Measurements from ENCODE around the gene BAHD1.

BAHD1 gene

DNA sequence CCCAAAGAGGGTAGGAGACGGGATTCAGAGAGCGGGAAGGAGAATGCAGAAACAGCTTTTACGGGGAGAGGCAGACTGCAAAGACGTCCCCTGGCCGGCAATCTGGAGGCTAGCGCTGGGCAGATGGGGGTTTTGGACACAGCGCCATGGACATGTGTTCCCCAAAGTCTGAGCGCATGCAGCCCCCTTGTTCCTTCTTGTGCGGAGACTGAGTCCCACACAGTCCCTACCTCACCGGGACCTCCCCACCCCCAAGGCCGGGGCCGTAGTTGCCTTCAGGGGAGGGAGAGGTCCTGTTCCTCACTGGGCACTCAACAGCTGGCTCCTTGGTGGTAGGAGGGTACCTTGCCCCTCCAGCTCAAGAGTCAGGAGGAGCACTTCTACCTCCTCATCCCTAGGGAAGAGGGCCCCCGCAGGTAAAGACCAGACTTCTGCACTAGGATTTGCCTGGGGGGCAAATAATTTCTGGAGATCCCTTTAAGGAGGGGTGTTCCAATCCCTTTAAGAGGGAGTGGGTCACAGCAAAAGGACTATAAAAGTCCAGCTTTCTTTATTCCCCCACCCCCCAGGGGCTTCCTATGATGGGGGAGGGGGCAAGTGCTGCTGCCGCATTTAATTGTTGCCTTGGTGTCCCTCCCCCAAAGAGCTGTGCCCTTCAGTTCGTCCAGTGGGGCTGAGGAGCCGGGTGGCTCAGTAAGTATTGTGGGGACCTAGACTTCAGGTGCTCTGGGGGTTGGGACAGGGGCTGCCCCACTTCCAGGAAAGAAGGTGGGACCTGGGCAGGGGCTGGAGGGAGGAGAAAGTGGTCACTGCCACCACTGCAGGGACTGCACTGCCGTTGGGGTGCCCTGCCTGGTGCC lies 3.6 kb upstream of the BAHD1 start:
- H3K4me1 ChIP-seq (ENCODE audit: insufficient read depth, insufficient read length): peaks cover 16% of the 10 kb centered on the region
- H3K27me3 ChIP-seq (ENCODE audit: insufficient read depth, insufficient read length): peaks cover 21% of the 10 kb centered on the region
- peak overlapping the region; percentile 83 for H3K9ac ChIP-seq (ENCODE audit: insufficient read length, low read depth)
- TF ChIP-seq YY1 (IDR thresholded peaks at IDR 0.05; ENCODE audit: insufficient read depth, insufficient read length) (no peak), SUZ12 (IDR thresholded peaks at IDR 0.05; ENCODE audit: extremely low read depth, insufficient read depth, insufficient read length) (no peak), ZNF274 (IDR thresholded peaks at IDR 0.05; ENCODE audit: low read depth, low read length) (no peak)
- peak overlapping the region; percentile 53 for H3K4me3 ChIP-seq (ENCODE audit: insufficient read length, low read depth)
- DNase-seq (ENCODE audit: low read depth, low spot score): no peak
- H3K36me3 ChIP-seq (ENCODE audit: insufficient read depth, insufficient read length, low read length): no peaks in the 10 kb centered on the region
- no peaks in the 10 kb centered on the region for H3K9me3 ChIP-seq (ENCODE audit: insufficient read depth, low read length)

DNA sequence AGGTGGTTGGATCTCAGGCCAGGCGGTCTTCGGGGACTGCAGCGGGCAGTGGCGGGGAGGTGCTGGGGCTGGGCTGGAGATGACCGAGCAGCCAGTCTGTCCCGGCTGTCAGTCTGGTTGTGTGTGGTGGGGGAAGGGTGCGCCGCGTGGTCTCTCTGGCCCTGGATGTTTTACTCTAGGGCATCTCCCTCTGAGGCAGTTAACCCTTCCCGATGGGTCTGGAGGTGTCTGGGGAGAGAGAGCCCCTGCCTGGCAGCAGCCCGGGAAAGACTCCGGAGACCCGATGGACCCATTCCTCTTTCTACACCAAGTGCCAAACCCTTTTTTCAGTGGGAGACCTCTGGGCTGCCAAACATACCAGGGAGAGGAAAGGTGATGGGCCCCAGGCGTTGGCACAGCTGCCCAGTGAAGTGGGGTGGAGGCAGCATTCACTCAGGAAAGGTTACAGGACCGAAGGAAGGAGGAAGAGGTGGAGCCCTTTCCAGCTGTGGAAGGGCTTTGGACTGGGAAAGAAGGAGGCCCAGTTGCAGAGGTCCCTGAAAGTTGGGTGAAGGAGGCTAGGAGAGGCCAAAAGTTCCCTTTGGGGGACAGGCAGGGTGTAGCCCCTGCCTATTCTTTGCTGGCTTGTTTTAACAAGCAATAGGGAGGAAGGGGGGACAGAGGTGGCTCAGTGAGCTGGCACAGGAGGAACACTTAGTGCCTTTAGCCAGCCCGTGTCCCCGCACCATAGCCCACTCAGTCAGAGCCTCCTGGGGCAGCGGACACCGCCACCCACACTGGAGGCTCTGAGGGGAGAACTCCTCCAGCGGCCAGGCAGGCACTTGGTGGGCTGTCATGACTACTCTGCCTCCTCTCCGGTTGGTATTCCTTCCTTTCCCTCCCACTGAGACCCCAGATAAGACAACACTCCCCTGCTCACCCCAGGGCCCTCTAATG lies 2.7 kb upstream of the BAHD1 start:
- Histone ChIP-seq H3K36me3 (ENCODE audit: insufficient read depth, insufficient read length, low read length) (peaks cover 3% of the 10 kb centered on the region), H3K9ac (ENCODE audit: insufficient read length, low read depth) (peak overlapping the region; percentile 92), H3K4me3 (ENCODE audit: insufficient read length, low read depth) (peak overlapping the region; percentile 53), H3K4me1 (ENCODE audit: insufficient read depth, insufficient read length) (peaks cover 19% of the 10 kb centered on the region), H3K9me3 (ENCODE audit: insufficient read depth, low read length) (no peaks in the 10 kb centered on the region), H3K27me3 (ENCODE audit: insufficient read depth, insufficient read length) (peaks cover 21% of the 10 kb centered on the region)
- TF ChIP-seq SUZ12 (IDR thresholded peaks at IDR 0.05; ENCODE audit: extremely low read depth, insufficient read depth, insufficient read length): no peak
- DNase-seq (ENCODE audit: low read depth, low spot score): no peak

- Histone ChIP-seq H3K9me3 (ENCODE audit: insufficient read depth, low read length) (no peaks in the 10 kb centered on the region), H3K27me3 (ENCODE audit: insufficient read depth, insufficient read length) (peaks cover 21% of the 10 kb centered on the region), H3K9ac (ENCODE audit: insufficient read length, low read depth) (peak overlapping the region; percentile 92), H3K4me1 (ENCODE audit: insufficient read depth, insufficient read length) (peaks cover 22% of the 10 kb centered on the region), H3K4me3 (ENCODE audit: insufficient read length, low read depth) (peak overlapping the region; percentile 75), H3K36me3 (ENCODE audit: insufficient read depth, insufficient read length, low read length) (peaks cover 4% of the 10 kb centered on the region)
- DNase-seq (ENCODE audit: low read depth, low spot score): no peak
- TF ChIP-seq SUZ12 (IDR thresholded peaks at IDR 0.05; ENCODE audit: extremely low read depth, insufficient read depth, insufficient read length) (no peak), ZNF274 (IDR thresholded peaks at IDR 0.05; ENCODE audit: low read depth, low read length) (no peak), YY1 (IDR thresholded peaks at IDR 0.05; ENCODE audit: insufficient read depth, insufficient read length) (no peak)
Measured at GRCh38 chr15:40438712-40439111, 2.0 kb upstream of the BAHD1 start.

DNA sequence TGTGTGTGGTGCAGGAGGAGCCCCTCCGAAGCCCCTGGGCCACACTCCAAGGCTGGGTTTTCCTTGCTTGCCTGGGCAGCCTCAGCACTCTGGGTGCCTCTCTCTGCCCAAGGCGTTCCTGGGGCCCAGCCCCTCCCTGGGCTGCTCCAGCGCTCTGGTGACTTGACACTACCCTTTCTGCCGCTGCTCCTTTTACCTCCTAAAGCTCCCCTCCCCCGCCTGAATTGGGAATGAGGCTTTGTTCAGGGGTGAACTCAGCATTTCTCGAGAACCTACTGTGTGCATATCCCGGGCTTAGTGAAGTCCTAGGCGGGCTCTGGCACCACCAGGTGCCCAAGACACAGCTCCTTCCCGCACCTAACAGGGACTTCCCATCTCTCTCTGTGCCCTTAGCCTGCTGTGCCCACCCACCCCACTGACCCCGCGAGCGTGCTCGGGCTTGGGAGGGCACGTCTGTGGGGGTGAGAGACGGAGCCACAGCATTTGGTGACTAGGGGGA lies 1.2 kb upstream of the BAHD1 start:
- TF ChIP-seq YY1 (IDR thresholded peaks at IDR 0.05; ENCODE audit: insufficient read depth, insufficient read length): no peak
- TF ChIP-seq SUZ12 (IDR thresholded peaks at IDR 0.05; ENCODE audit: extremely low read depth, insufficient read depth, insufficient read length): no peak
- TF ChIP-seq ZNF274 (IDR thresholded peaks at IDR 0.05; ENCODE audit: low read depth, low read length): no peak
- Histone ChIP-seq H3K9ac (ENCODE audit: insufficient read length, low read depth) (peak overlapping the region; percentile 92), H3K27me3 (ENCODE audit: insufficient read depth, insufficient read length) (peaks cover 21% of the 10 kb centered on the region), H3K9me3 (ENCODE audit: insufficient read depth, low read length) (no peaks in the 10 kb centered on the region), H3K4me3 (ENCODE audit: insufficient read length, low read depth) (peak overlapping the region; percentile 75), H3K4me1 (ENCODE audit: insufficient read depth, insufficient read length) (peaks cover 22% of the 10 kb centered on the region), H3K36me3 (ENCODE audit: insufficient read depth, insufficient read length, low read length) (peaks cover 4% of the 10 kb centered on the region)
- DNase-seq (ENCODE audit: low read depth, low spot score): peak; percentile 58

DNA sequence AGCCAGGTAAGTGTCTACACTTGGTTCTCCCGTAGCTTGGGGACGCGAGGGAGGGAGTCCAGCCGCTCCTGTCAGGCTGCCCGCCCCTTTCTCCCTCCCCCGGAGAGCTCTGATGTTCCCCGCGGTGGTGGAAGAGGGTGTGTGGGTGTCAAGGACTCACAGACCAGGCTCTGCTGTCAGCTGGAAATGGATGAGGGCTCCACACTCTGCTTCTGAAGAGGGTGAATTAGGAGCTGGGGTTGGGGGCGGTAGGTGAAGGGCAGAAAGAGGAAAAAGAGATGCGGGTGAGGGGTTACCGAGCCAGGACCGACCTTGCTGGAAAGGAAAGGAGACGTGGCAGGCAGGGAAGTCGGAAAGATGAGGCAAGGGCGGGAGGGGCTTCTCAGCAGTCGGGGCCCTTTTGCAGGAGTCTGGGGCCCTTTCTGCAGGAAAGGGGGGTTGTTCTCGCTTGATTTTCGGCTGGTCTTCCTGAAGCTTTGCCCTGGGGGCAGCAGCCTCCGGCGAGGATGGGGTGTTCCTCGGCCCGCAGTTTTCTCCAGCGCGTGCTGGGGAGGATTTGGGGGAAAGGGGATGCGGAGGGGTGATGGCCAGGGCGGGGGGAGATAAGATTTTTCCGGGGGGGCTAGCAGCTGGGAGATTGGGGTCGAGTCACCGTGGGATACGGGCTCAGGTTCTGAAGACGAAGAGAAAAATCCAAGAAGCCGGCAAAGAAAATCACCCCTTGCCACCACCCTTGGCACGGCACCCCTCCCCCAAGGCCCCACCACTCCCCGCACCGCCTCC lies 602 bp upstream of the BAHD1 start:
- no peak for TF ChIP-seq YY1 (IDR thresholded peaks at IDR 0.05; ENCODE audit: insufficient read depth, insufficient read length)
- Histone ChIP-seq H3K27me3 (ENCODE audit: insufficient read depth, insufficient read length) (peaks cover 14% of the 10 kb centered on the region), H3K36me3 (ENCODE audit: insufficient read depth, insufficient read length, low read length) (peaks cover 4% of the 10 kb centered on the region), H3K4me3 (ENCODE audit: insufficient read length, low read depth) (peak overlapping the region; percentile 75), H3K4me1 (ENCODE audit: insufficient read depth, insufficient read length) (peaks cover 22% of the 10 kb centered on the region), H3K9ac (ENCODE audit: insufficient read length, low read depth) (peak overlapping the region; percentile 92), H3K9me3 (ENCODE audit: insufficient read depth, low read length) (no peaks in the 10 kb centered on the region)
- DNase-seq (ENCODE audit: low read depth, low spot score): no peak

DNA sequence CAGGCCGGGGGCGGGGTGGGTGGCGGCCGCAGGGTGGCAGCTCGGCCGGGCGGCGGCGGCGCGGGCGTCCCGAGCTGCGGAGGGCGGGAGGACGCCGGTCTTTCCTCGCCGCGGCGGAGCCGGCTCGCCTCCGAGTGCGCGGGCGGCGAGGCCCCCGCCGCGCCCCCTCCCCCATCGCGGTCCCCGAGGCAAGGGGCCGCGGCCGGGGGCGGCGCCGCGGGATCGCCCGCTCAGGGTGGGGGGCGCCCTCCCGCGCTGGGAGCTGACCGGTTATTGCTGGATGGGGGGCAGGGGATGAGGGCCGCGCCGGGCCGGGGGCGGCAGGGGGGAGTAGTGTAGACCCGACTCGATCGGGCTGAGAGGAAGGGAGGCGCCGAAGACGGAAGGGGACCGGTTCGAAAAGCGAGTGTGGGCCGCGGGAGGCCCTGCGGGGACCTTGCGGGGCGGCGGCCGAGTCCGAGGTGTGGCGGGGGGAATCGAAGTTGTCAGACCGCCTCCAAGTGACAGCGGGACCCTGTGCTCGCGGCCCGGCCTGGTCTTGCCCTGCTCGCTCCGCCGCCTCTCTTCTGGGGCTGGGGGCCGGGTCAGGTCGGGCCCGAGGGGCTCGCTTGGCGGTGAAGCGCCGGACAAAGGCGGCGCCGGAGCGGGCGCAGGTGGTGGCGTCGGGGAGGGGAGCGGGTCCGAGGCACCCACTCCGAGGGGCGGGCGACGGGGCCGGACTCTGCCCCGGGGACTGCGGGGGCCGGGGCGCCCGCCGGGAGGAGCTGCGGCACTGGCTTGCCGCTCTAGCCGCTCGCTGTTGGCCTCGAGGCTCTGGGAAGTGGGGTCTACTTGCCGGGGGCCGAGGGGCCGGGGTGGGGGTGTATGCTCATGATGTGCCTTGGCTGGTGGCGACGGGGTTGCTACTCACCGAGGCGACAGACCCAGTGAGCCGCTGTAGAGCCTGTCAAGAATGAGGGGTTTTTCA lies 1.1 kb downstream of the BAHD1 start:
- peak overlapping the region; percentile 89 for H3K9ac ChIP-seq (ENCODE audit: insufficient read length, low read depth)
- peaks cover 24% of the 10 kb centered on the region for H3K4me1 ChIP-seq (ENCODE audit: insufficient read depth, insufficient read length)
- H3K36me3 ChIP-seq (ENCODE audit: insufficient read depth, insufficient read length, low read length): peaks cover 17% of the 10 kb centered on the region
- peak overlapping the region; percentile 65 for H3K4me3 ChIP-seq (ENCODE audit: insufficient read length, low read depth)
- H3K27me3 ChIP-seq (ENCODE audit: insufficient read depth, insufficient read length): peaks cover 4% of the 10 kb centered on the region
- no peak for TF ChIP-seq SUZ12 (IDR thresholded peaks at IDR 0.05; ENCODE audit: extremely low read depth, insufficient read depth, insufficient read length)
- no peak for TF ChIP-seq YY1 (IDR thresholded peaks at IDR 0.05; ENCODE audit: insufficient read depth, insufficient read length)
- TF ChIP-seq ZNF274 (IDR thresholded peaks at IDR 0.05; ENCODE audit: low read depth, low read length): no peak
- DNase-seq (ENCODE audit: low read depth, low spot score): no peak
- H3K9me3 ChIP-seq (ENCODE audit: insufficient read depth, low read length): no peaks in the 10 kb centered on the region

All from NT2/D1 (cell line).